NOMO-1 treated with DMSO at 0.1 percent for 48 hours (cell line): ENCODE results near the gene FDX1.

Source experiments
- DNase-seq: peaks from one replicate; lab custom pipeline; 2025; ENCODE audit not compliant: unreplicated experiment; lab: John Stamatoyannopoulos, UW

The FDX1 gene

DNA sequence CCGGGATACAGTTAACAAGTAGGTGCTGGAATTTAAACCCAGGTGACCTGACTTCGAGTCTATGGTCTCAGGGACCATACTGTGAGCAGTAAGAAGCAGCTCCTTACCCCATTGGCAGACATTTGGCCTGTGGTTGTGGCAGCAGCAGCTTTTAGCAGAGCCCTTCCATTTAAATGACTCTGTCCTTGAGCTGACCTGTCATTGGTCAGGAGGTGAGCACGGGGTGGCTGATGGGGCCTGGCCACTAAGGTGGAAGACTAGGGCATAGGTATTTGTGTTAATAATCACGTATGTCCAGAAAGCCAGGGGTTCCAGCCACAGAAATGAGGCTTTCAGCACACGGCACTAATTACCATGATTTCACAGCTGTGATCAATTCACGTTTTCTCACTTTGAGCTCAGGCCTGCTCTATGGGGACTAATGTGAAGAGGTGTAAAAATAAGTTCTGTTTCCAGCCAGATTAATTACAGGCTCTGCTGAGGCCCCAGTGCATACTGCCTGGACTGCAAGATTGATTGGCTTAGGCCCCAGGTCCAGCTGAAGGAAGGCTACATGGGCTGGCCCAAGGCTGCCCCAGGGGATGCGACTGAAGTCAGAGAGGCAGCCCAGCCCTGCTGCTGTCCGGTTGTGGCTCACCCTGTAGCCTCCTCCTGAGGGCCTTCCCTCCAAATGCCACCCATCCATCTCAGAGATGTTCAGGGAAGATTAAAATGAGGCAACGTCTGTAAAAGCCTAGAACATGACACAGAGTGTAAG lies 76.0 kb downstream of the FDX1 start:
- DNase-seq: no peak

DNA sequence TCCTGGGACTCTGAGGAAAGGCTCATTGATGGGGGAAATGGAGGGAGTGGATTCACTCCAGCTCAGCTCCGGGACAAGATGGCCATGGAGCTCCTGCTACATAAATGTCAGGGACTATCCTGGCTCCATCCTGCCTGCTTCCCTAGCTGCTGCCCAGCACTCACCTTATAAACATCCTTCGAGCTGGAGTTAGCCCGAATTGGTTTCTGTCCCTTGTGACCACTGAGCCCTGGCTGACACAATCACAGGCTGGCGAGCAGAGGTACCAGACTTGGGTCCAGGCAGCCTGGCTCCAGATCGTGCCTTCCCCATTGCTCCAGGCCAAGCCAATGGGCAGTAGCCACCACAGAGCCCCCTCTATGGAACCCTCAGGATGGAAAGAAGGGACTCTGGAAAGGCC lies 77.6 kb downstream of the FDX1 start:
- no peak for DNase-seq

DNA sequence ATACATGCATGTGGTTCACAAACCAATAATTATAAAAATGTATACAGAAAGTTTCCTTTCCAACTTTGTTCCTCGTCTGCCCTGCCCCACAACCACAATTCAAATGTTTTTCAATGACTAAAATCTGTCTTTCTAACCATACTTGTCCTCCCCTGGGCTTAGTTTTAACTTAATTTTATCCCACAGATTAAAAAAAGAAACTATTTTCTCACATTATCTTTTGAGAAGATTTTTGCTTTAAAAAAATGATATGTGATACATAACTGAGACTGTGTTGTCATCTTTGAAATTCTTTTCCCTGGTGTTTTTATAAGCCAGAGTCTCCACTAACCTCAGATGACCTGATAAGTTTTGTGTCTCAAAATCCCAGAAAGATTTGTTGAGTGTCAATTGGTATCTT lies 79.0 kb downstream of the FDX1 start:
- no peak for DNase-seq

DNA sequence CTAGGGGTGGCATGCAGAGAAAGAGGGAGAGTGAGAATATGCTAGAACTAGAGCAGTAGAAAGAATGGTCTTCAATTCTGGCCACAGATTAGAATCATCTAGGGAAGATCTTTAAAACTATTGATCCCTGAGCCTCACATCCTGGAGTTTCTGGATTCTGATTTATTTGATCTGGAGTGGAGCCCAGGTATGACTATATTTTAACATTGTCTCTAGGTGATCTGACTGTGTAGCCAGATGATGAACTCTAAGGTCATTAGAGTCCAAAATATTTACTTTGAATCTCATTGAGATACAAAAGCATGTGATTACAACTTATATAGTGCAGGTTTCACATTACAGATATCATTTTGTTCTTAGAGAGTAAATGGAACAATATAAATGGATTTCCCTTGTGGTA lies 79.7 kb downstream of the FDX1 start:
- DNase-seq: no peak

DNA sequence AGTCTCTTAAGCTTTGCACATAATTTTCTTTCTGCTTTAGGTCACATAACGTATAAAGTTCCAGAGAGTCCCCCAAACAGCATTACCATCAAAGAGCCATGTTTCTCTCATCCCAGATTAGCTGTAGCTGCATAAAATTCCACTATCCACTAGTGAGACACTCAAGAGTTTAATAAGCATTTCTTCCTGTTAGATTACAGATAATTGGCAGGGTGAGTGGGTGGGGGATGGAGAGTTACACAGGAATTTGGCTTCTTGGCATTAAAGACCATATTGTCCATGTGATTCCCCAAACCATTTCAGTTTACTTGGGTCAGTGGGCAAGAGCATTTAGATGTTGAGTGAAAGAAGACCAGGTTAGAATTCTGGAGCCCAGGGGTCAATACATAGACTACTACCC lies 82.3 kb downstream of the FDX1 start:
- DNase-seq: no peak

DNA sequence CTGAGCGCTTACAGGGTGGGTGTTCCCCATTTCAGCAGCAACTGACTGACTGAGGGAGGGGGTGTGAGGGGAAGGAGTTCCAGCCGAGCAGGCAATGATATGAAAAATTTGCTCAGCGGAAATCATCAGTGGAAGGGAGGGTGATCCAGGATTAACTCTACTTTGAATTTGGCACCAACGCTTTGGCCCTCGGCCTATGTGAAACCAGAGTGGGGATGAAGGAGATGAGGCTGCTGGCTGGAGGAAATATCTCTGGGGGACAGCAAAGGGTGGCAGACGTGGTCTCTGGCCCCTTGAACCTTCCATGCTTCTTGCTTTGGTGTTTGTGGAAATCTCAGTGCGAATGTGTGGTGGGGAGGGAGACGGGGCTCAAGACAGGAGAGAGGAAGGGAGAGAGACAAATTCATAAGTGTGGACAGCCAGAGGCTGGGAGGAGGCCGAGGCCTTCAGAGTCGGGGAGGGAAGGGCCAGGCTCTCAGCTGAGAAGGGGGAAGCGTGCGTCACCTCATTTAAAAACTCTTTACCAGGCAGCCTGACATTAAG lies 83.6 kb downstream of the FDX1 start:
- no peak for DNase-seq

DNA sequence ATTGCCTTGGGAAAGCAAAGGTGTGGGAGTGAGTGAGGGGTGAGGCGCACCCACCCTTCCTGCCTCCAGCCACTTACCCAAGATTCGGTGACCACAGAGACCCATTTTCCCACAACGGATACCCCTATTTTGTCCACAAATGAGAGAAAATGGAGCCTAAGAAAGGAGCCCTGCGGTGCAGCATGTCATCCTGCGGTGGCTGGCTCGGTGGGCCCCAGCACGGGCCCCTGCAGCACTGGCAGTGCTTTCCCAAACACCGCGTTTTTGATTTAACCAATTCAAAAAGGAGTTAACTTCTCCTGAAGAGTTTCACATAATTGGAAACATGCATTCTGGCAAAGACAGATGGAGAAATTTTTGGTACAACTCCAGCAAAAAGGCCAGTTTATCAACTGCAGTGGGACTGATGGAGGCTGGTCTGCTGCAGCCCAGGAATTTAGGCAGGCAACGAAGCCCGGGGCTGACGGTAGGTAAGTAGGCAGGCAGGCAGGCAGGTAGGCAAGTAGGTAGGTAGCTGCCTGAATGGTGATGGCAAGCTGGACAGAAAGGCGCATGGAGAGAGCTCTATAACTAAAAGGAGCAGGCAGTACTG lies 84.2 kb downstream of the FDX1 start:
- DNase-seq: no peak
